Vagina (tissue), 2 donors: ENCODE results near the gene CNEP1R1. TPM values are rescaled to one million over a fixed set of nuclear protein-coding genes. Genes with fewer than 3 reads are reported as not detected.
"Not testable (repeated sequence)": the region's sequence is repeated elsewhere in the genome, so short reads cannot be mapped to it uniquely, and the experiment has no call there.

Experiments used
- DNase-seq, 2 donors: peaks; one replicate each; pipeline ENCODE4 v3.0.0-alpha.2; 2017; ENCODE audit errors: extremely low spot score in 2 of 2
- H3K27ac ChIP-seq: fragments of 200-600 bp; sonication (generic); one replicate; pipeline ENCODE4 v1.5.1; 2019
- H3K27me3 ChIP-seq: fragments of 200-600 bp; sonication (generic); one replicate; pipeline ENCODE4 v1.5.1; 2019
- H3K36me3 ChIP-seq, 2 donors: fragments of 200-600 bp; sonication (generic); one replicate each; pipeline ENCODE4 v1.5.1; 2017 to 2019
- H3K4me1 ChIP-seq: fragments of 200-600 bp; sonication (generic); one replicate; pipeline ENCODE4 v1.5.1; 2019
- H3K4me3 ChIP-seq, 2 donors: fragments of 200-600 bp; sonication (generic); 1 replicate in 1 of 2; 2 replicates in 1 of 2; pipeline ENCODE4 v1.5.1; 2016 to 2019
- H3K9me3 ChIP-seq: fragments of 200-600 bp; sonication (generic); one replicate; pipeline ENCODE4 v1.5.1; 2019
- POLR2A ChIP-seq, 2 donors: fragments of 450-650 bp; IDR thresholded peaks; one replicate each; pipeline ENCODE4 v1.6.1; 2017; ENCODE audit warnings: antibody characterized with exemption in 2 of 2, mild to moderate bottlenecking in 2 of 2, moderate library complexity in 2 of 2
- POLR2AphosphoS5 ChIP-seq, 2 donors: sonication (generic); formaldehyde crosslinking; IDR thresholded peaks; one replicate each; pipeline ENCODE4 v1.9.0; 2017; ENCODE audit warnings: antibody characterized with exemption in 2 of 2, mild to moderate bottlenecking in 2 of 2, low read depth in 1 of 2; ENCODE audit not compliant: insufficient read depth in 1 of 2
- intact Hi-C: fragments of 100-400 bp; cut with DNase I; formaldehyde crosslinking; loops from one replicate; pipeline ENCODE4 v1.15.1; 2023
- total RNA-seq: library from RNA; depleted of rRNA; stranded (reverse); fragments of >200 nt; gene quantifications from one replicate; pipeline ENCODE4 v1.2.3, GENCODE V29; 2016
- TF ChIP-seq, protein P1 (sequence below), 3 experiments: fragments of 450-650 bp in 2 of 3; fragments of 200-600 bp in 1 of 3; sonication (generic) in 1 of 3; IDR thresholded peaks; one replicate each; pipeline ENCODE4 v1.5.1; 2017 to 2019; ENCODE audit warnings: antibody characterized with exemption in 3 of 3, mild to moderate bottlenecking in 2 of 3, moderate library complexity in 2 of 3

Gene CNEP1R1
- total RNA-seq, 1 donor from 2014 or later: 20.4 TPM

DNA sequence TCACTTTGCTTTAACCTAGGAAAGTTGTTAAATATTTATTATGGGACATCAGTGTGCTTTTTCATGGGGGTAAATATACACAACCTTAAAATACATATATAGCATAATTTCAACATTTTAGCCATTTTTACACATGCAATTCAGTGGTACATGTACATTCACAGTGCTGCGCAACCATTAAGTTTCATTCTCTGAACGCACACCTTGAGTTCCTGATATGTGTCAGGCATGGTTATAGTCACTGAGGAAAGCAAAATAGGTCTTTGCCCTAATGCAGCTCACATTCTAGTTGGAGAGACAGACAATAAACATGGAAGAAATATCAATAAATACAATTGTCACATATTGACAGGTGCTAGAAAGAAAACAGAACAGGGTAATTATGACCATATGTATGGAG is 12.8 kb upstream of the CNEP1R1 start:
- Histone ChIP-seq H3K27ac (no peak overlapping the region), H3K4me1 (no peaks in the 10 kb centered on the region), H3K4me3 (no peak overlapping the region), H3K9me3 (no peaks in the 10 kb centered on the region), H3K36me3 (no peaks in the 10 kb centered on the region), H3K27me3 (no peaks in the 10 kb centered on the region)
- no peak for DNase-seq
- intact Hi-C loops: no loop called here
- TF ChIP-seq POLR2AphosphoS5 (IDR thresholded peaks at IDR 0.05; ENCODE audit: insufficient read depth in 1 of 2, low read depth in 1 of 2) (no peak), POLR2A (IDR thresholded peaks at IDR 0.05) (no peak)
- TF ChIP-seq, protein P1, sequence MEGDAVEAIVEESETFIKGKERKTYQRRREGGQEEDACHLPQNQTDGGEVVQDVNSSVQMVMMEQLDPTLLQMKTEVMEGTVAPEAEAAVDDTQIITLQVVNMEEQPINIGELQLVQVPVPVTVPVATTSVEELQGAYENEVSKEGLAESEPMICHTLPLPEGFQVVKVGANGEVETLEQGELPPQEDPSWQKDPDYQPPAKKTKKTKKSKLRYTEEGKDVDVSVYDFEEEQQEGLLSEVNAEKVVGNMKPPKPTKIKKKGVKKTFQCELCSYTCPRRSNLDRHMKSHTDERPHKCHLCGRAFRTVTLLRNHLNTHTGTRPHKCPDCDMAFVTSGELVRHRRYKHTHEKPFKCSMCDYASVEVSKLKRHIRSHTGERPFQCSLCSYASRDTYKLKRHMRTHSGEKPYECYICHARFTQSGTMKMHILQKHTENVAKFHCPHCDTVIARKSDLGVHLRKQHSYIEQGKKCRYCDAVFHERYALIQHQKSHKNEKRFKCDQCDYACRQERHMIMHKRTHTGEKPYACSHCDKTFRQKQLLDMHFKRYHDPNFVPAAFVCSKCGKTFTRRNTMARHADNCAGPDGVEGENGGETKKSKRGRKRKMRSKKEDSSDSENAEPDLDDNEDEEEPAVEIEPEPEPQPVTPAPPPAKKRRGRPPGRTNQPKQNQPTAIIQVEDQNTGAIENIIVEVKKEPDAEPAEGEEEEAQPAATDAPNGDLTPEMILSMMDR (IDR thresholded peaks at IDR 0.05): no peak

DNA sequence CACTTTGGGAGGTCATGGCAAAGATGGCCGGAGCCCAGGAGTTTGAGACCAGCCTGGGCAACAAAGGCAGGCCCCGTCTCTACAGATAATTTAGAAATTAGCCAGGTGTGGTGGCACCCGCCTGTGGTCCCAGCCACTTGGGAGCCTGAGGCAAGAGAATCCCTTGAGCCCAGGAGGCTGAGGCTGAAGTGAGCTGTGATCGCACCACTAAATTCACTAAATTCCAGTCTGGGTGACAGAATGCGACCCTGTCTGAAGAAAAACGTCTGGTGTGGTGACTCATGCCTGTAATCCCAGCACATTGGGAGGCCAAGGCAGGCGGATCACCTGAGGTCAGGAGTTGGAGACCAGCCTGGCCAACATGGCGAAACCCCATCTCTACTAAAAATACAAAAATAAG is 10.8 kb upstream of the CNEP1R1 start:
- H3K36me3 ChIP-seq, H3K4me1 ChIP-seq, H3K27me3 ChIP-seq, H3K4me3 ChIP-seq, H3K9me3 ChIP-seq, H3K27ac ChIP-seq, intact Hi-C loops, DNase-seq: not testable (repeated sequence)

DNA sequence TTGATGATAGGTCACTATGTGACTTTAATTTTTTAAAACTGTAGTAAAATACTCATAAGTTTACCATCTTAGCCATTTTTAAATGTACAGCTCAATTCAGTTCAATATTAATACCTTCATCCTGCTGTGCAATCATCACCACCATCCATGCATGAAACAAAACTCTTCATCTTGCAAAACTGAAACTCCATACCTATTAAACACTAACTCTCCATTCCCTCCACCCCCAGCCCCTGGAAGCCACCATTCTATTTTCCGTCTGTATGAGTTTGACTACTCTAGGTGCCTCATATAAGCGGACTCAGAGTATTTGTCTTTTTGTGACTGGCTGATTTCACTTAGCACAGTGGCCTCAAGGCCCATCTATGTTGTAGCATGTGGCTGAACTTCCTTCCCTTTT is 9.4 kb upstream of the CNEP1R1 start:
- H3K27me3 ChIP-seq: no peaks in the 10 kb centered on the region
- no peak for DNase-seq
- no peak overlapping the region for H3K4me3 ChIP-seq
- no peaks in the 10 kb centered on the region for H3K9me3 ChIP-seq
- no peak for TF ChIP-seq POLR2AphosphoS5 (IDR thresholded peaks at IDR 0.05; ENCODE audit: insufficient read depth in 1 of 2, low read depth in 1 of 2)
- TF ChIP-seq, protein P1 (IDR thresholded peaks at IDR 0.05): no peak
- TF ChIP-seq POLR2A (IDR thresholded peaks at IDR 0.05): no peak
- intact Hi-C loops: no loop called here
- H3K27ac ChIP-seq: no peak overlapping the region
- H3K36me3 ChIP-seq: no peaks in the 10 kb centered on the region
- no peaks in the 10 kb centered on the region for H3K4me1 ChIP-seq

- Histone ChIP-seq H3K4me1 (no peaks in the 10 kb centered on the region), H3K27me3 (no peaks in the 10 kb centered on the region), H3K27ac (no peak overlapping the region), H3K9me3 (no peaks in the 10 kb centered on the region), H3K36me3 (no peaks in the 10 kb centered on the region), H3K4me3 (no peak overlapping the region)
- TF ChIP-seq POLR2AphosphoS5 (IDR thresholded peaks at IDR 0.05; ENCODE audit: insufficient read depth in 1 of 2, low read depth in 1 of 2): no peak
- no peak for TF ChIP-seq POLR2A (IDR thresholded peaks at IDR 0.05)
- TF ChIP-seq, protein P1 (IDR thresholded peaks at IDR 0.05): no peak
- DNase-seq: no peak
- intact Hi-C loops: no loop called here
Observed at GRCh38 chr16:50017553-50017952, 7.5 kb upstream of the CNEP1R1 start.

- Histone ChIP-seq H3K4me3 (no peak overlapping the region), H3K36me3 (no peaks in the 10 kb centered on the region), H3K27me3 (no peaks in the 10 kb centered on the region), H3K4me1 (peaks cover 9% of the 10 kb centered on the region), H3K9me3 (no peaks in the 10 kb centered on the region), H3K27ac (no peak overlapping the region)
- no peak for DNase-seq
- TF ChIP-seq, protein P1 (IDR thresholded peaks at IDR 0.05): no peak
- TF ChIP-seq POLR2AphosphoS5 (IDR thresholded peaks at IDR 0.05; ENCODE audit: insufficient read depth in 1 of 2, low read depth in 1 of 2) (no peak), POLR2A (IDR thresholded peaks at IDR 0.05) (no peak)
- intact Hi-C loops: loop anchor here (10.0 kb wide), 1 partner anchor 203 kb away; no protein-coding TSS in a partner anchor
Observed at GRCh38 chr16:50021544-50021943, 3.5 kb upstream of the CNEP1R1 start.
